ENCODE data around the gene SERP2. TPM values are rescaled to one million over a fixed set of nuclear protein-coding genes. Genes with fewer than 3 reads are reported as not detected.

Gene SERP2
- total RNA-seq, 1 experiment from 2014 or later, result not detected

DNA sequence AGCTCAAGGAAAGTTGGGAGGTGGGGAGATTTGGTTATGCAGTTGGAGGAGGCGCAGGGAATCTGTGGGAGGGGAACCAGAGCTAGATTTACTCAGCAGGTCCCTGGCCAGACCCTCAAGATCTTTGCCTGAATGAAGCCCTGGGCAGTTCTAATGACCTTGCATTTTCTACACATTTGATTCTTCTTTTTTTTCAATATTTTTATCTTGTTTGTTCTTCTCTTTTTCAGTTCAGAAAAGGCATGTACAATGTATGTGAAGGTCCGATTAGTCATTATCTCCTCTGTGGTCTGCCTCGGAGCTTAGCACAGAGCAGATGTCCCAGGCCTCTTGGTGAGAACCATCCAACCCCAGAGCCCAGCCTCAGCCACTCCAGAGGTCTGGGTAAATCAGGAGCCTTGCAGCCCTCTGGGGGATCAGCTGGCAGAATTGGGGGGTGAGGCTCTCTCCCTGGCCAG, 24.2 kb downstream of the SERP2 start:
- Histone ChIP-seq H3K4me3 (replicated peaks in 1 of 2; ENCODE audit: low read depth in 1 of 2, low read length in 2 of 2) (no peak overlapping the region), H3K9me3 (ENCODE audit: control insufficient read depth in 1 of 2, insufficient read depth in 1 of 2, low read depth in 1 of 2, low read length in 2 of 2) (no peaks in the 10 kb centered on the region), H4K20me1 (ENCODE audit: insufficient read depth) (no peaks in the 10 kb centered on the region), H3K79me2 (ENCODE audit: insufficient read depth, low read length) (no peaks in the 10 kb centered on the region), H3K9ac (ENCODE audit: low read length) (no peak overlapping the region), H3K4me1 (ENCODE audit: control insufficient read depth in 1 of 2, insufficient read depth in 2 of 2, low read length in 2 of 2) (peaks cover 0 to 3% of the 10 kb centered on the region in 2 experiments; a peak in 1 of 4 replicates), H3K9me2 (ENCODE audit: insufficient read depth) (no peaks in the 10 kb centered on the region), H2AFZ (ENCODE audit: low read depth, low read length, poor library complexity, severe bottlenecking) (no peak overlapping the region), H3K4me2 (ENCODE audit: low read length) (no peak overlapping the region), H3K36me3 (ENCODE audit: control insufficient read depth in 1 of 2, insufficient read depth in 2 of 2, low read length in 2 of 2) (no peaks in the 10 kb centered on the region), H3K27ac (ENCODE audit: low read depth, low read length) (no peak overlapping the region), H3K27me3 (ENCODE audit: insufficient read depth, low read length) (no peaks in the 10 kb centered on the region)
- POLR2A ChIA-PET, result no interaction called here
- BruUV-seq (replicated peaks), result no TSS peak
- intact Hi-C loops (cut with micrococcal nuclease), result no loop called here
- TF ChIP-seq JUND (IDR thresholded peaks at IDR 0.05) (no peak), FOSL1 (IDR thresholded peaks at IDR 0.05; ENCODE audit: low read depth) (no peak), CBX3 (IDR thresholded peaks at IDR 0.05; ENCODE audit: low read depth) (no peak), SIN3A (IDR thresholded peaks at IDR 0.05; ENCODE audit: low read depth) (no peak), SP1 (IDR thresholded peaks at IDR 0.05; ENCODE audit: low read depth) (no peak), CEBPB (IDR thresholded peaks at IDR 0.05; ENCODE audit: low read depth) (no peak), YY1 (IDR thresholded peaks at IDR 0.05; ENCODE audit: extremely low read depth, insufficient replicate concordance, low read depth, low read length) (no peak), ZFX (IDR thresholded peaks at IDR 0.05) (no peak)
- TF ChIP-seq, protein P1, sequence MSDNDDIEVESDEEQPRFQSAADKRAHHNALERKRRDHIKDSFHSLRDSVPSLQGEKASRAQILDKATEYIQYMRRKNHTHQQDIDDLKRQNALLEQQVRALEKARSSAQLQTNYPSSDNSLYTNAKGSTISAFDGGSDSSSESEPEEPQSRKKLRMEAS (IDR thresholded peaks at IDR 0.05), result no peak
- TF ChIP-seq, protein P2, sequence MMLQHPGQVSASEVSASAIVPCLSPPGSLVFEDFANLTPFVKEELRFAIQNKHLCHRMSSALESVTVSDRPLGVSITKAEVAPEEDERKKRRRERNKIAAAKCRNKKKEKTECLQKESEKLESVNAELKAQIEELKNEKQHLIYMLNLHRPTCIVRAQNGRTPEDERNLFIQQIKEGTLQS (IDR thresholded peaks at IDR 0.05), result no peak
- ATAC-seq, result no peak
- CTCF ChIA-PET, result no interaction called here
- RAD21 ChIA-PET (ENCODE audit: low non-redundant PET in 1 of 2, low total read pairs in 2 of 2, uncharacterized antibody in 2 of 2, unreplicated experiment in 2 of 2), result no interaction called here
- no peak for DNase-seq (ENCODE audit: low read depth, low spot score)

GRCh38 chr13:44398606-44399005, 25.0 kb downstream of the SERP2 start:
- no peaks in the 10 kb centered on the region for H4K20me1 ChIP-seq (ENCODE audit: insufficient read depth)
- POLR2A ChIA-PET, result no interaction called here
- CTCF ChIA-PET, result no interaction called here
- no peak for TF ChIP-seq EZH2phosphoT487 (IDR thresholded peaks at IDR 0.05; ENCODE audit: borderline replicate concordance)
- no peak for TF ChIP-seq TCF7L2 (IDR thresholded peaks at IDR 0.05; ENCODE audit: borderline replicate concordance, extremely low read depth, insufficient read depth, insufficient read length)
- TF ChIP-seq, protein P1 (IDR thresholded peaks at IDR 0.05), result no peak
- TF ChIP-seq, protein P2 (IDR thresholded peaks at IDR 0.05), result no peak
- TF ChIP-seq ZBTB33 (IDR thresholded peaks at IDR 0.05; ENCODE audit: extremely low read depth, insufficient replicate concordance, low read length), result no peak
- TF ChIP-seq SP1 (IDR thresholded peaks at IDR 0.05; ENCODE audit: low read depth), result no peak
- no peak for TF ChIP-seq ELF1 (IDR thresholded peaks at IDR 0.05; ENCODE audit: borderline replicate concordance, low read depth)
- no peak for TF ChIP-seq CTCF (IDR thresholded peaks at IDR 0.05 in 2 of 3, conservative IDR thresholded peaks at IDR 0.05 in 1 of 3; ENCODE audit: borderline replicate concordance in 1 of 3, insufficient read depth in 1 of 3, low read depth in 2 of 3, low read length in 2 of 3)
- TF ChIP-seq EGR1 (IDR thresholded peaks at IDR 0.05; ENCODE audit: low read depth), result no peak
- TF ChIP-seq CBX3 (IDR thresholded peaks at IDR 0.05; ENCODE audit: low read depth), result no peak
- TF ChIP-seq SRF (IDR thresholded peaks at IDR 0.05; ENCODE audit: low read depth), result no peak

More at GRCh38 chr13:44398606-44399005, 25.0 kb downstream of the SERP2 start:
- Histone ChIP-seq H3K27me3 (ENCODE audit: insufficient read depth, low read length) (no peaks in the 10 kb centered on the region), H3K27ac (ENCODE audit: low read depth, low read length) (no peak overlapping the region), H3K4me1 (ENCODE audit: control insufficient read depth in 1 of 2, insufficient read depth in 2 of 2, low read length in 2 of 2) (peaks cover 2 to 8% of the 10 kb centered on the region in 2 experiments; a peak in 2 of 4 replicates), H3K4me3 (replicated peaks in 1 of 2; ENCODE audit: low read depth in 1 of 2, low read length in 2 of 2) (no peak overlapping the region), H3K79me2 (ENCODE audit: insufficient read depth, low read length) (no peaks in the 10 kb centered on the region), H3K9ac (ENCODE audit: low read length) (no peak overlapping the region), H3K9me2 (ENCODE audit: insufficient read depth) (no peaks in the 10 kb centered on the region), H3K9me3 (ENCODE audit: control insufficient read depth in 1 of 2, insufficient read depth in 1 of 2, low read depth in 1 of 2, low read length in 2 of 2) (no peaks in the 10 kb centered on the region), H2AFZ (ENCODE audit: low read depth, low read length, poor library complexity, severe bottlenecking) (no peak overlapping the region), H3K4me2 (ENCODE audit: low read length) (no peak overlapping the region), H3K36me3 (ENCODE audit: control insufficient read depth in 1 of 2, insufficient read depth in 2 of 2, low read length in 2 of 2) (no peaks in the 10 kb centered on the region)
- ATAC-seq (no peak), DNase-seq (ENCODE audit: low read depth, low spot score) (no peak)
- no TSS peak for BruUV-seq (replicated peaks)
- intact Hi-C loops (cut with micrococcal nuclease), result no loop called here
- RAD21 ChIA-PET (ENCODE audit: low non-redundant PET in 1 of 2, low total read pairs in 2 of 2, uncharacterized antibody in 2 of 2, unreplicated experiment in 2 of 2), result no interaction called here

Measured in HCT116 (cell line).